HG03103 (cell line): ENCODE measurements around the gene ACOT13.
"Not testable (repeated sequence)": the region's sequence is repeated elsewhere in the genome, so short reads cannot be mapped to it uniquely, and the experiment has no call there.

Experiments used
- ATAC-seq: cut with Tn5 transposase; IDR thresholded peaks from one replicate; pipeline ENCODE4 v1.9.1; 2021; ENCODE audit warnings: low read depth; ENCODE audit not compliant: unreplicated experiment

Gene ACOT13

DNA sequence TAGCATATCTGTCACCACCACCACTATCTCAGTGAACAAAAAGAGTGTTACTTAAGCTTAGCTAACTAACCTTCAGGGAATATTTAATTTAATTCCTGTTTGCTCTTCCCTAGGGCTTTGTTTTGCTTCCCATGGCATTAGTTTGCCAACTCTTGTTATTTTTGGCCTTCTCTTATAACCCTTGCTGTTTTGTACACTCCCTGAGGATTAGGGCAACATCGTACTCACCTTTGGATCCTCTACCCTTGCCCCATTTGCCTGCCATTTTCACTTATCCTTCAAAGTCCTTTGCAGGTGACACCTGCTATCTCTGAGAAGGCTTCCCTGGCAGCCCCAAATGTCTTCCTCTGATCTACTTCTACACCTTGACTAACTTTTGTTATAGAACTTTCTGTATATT, 23.7 kb downstream of the ACOT13 start:
- ATAC-seq: no peak

DNA sequence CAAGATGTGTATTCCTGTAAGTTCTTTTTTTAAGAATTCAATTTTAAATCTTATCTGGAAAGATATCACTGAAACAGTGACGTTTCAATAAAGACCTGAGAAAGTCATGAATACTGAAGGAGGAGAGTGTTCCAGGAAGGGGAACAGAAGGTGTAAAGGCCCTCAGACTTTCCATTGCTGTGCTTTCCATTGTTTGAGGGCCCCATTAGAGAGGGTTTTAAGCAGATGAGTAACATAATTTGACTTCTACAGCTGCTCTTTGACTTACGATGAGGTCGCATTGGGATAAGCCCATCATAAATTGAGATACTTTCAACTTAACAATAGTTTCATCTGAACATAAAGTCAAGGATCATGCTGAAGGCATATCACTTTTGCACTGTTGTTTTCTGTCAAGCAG, 24.7 kb downstream of the ACOT13 start:
- ATAC-seq: no peak

DNA sequence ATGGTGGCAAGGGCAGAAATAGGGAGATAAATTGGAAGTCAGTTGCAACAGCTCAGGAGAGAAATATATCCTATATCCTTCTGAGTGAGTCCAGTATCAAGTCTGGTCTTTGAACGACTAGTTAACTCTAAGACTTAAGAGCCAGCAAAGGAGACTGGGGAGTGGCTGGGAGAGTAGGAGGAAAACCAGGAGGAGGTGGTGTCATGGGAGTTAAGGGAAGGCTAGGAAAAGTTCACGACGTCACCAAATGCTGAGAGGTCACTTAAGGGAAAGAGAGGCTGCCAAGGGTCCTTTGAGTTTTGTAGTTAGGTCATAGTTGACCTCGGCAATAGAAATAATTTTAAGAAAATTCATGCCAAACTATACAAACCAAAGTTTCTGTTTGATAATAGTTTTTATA, 25.1 kb downstream of the ACOT13 start:
- no peak for ATAC-seq

DNA sequence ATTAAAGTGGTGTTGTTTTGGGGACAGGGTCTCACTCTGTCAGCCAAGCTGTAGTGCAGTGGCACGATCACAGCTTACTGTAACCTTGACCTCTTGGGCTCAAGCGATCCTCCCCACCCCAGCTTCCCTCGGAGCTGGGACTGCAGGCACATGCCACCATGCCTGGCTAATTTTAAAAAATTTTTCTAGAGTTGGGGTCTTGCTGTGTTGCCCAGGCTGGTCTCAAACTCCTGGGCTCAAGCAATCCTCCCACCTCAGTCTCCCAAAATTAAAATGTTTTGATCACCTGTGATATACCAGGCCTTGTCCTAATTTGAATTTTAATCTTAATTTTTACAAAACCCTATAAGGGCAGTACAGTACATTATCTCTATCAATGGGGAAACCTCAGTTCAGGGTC, 25.5 kb downstream of the ACOT13 start:
- no peak for ATAC-seq

DNA sequence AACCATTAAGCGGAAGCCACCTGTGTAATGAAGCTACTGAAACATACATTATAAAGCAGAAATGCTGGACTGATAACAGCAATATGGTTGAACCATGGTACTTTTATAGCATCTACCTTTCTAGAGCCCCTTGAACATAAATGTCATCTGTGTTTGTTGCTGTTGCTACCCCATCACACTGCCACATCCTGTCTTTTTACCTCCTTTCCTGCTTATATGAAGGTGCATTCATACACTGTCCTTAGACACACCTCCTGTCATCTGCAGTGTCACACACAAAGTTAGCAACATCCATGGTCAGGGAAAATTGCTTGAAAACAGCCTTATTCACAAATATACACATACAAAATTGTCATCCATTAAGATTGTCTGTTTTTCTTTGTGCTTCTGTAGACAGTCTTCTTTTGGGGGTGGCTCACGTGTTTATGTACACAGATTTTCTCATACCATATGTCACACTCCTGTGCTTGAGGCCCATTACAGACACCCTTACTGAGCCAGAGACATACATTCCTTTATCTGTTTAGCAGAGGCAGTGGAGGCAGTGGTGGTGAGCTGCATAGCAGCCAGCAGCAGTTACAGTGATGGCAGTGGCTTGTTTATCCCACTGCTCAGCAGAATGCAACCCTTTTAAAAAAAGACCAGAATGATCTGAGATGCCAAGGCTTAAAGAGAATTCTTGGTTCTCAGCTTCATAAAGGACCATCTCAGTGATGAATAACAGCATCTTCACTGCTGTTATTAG, 26.1 kb downstream of the ACOT13 start:
- ATAC-seq: no peak

DNA sequence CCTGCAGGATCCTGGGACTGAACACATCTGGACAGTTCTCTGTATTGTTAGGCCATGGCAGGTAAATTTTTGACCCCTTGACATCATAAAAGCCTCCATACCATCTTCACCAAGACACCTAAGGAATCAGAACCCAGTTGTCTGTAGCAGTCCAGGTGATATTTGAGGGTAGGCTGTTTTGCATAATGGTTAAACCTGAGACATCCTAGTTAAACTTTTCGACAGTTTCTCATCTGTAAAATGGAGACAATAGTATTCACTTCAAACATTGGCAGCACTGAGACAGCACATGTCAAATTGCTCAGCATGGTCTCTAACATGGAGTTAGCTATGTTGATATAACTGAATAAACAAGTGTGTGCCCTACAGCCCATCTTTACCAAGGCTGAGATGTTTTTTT, 27.3 kb downstream of the ACOT13 start:
- ATAC-seq: no peak

DNA sequence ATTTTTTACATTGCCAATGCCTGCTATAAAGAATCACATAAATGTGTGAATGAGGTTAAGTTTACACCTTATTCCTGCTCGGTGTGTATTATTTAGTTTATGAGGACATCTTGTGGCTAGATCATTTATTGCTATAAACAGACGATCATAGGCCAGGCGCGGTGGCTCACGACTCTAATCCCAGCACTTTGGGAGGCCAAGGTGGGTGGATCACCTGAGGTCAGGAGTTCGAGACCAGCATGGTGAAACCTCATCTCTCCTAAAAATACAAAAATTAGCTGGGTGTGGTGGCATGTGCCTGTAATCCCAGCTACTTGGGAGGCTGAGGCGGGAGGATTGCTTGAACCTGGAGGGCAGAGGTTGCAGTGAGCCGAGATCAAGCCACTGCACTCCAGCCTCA, 28.8 kb downstream of the ACOT13 start:
- not testable (repeated sequence) for ATAC-seq

DNA sequence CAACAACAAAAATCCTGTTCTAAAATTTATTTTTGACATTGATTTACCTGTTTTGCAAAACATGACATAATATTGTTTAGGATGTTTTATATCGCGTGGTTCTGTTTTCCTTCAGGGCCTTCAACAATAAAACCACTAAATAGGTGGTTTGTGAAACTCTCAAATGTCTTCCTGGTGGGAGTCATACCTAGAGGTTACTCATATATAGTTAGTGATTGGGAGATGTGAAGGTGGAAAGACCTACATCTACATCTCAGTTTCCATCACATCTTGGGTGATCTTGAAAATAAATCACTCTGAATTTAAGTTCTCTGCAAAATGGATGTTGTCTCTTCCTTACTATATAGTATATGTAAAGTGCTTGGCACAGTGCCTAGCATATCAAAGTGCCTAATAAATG, 29.2 kb downstream of the ACOT13 start:
- ATAC-seq: no peak

DNA sequence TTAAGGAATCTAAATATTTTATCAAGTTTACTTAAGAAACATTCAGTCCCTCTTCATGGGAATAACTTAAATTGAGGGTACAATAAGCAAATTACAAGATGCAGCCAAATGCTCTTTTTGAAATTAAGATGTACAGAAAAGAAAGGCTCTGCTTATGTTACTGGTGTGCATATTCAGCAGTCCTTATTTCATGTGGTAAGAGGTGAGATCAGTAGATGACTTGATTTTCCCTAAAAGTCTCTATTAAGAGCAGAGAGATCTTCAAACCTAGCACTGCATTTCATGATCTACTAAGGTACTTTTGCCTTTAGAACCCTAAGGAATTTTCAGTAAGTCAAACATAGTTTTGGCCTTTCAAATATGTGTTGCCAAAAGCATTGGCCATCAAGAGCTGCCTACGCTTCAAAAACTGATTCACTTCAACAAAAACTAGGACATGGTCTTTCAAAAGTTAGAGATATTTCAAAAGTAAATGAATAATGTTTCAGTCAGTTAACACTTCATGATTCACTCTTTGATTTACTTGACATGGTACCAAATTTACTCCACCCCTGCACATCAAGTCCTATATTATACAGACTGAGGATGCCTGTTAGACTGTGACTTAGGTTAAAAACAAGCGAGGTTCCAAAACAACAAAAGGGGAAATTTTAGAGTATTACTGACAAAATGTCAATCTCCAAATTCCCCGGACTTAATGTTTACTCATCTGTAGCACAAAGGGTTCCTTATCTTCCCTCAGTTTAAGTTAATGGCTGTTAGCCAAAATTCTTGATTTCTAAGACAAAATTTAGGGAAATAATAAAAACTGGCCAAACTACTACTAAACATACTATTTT, 32.9 kb downstream of the ACOT13 start:
- no peak for ATAC-seq

DNA sequence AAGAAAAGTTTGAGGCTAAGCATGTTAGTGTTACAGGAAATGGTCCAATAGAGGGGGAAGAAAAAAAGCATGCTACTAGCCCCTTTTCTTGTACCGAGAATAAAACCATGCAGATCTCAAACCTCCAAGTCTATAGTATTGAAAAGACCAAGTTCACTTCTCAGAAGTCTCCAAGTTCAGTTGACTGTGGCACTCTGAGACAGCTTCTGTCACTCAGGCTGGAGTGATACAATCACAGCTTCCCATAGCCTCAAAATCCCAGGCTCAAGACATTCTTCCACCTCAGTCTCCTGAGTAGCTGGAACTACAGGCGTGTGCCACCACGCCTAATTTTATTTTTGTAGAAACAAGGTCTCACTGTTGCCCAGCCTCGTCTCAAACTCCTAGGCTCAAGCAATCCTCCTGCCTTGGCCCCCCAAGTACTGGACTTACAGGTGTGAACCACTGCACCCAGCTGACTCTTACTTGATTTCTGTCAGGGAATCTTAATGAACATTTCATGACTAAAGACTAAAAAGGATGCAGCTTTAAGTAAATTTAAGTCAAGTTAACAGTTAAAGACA, 35.9 kb downstream of the ACOT13 start:
- ATAC-seq: no peak

DNA sequence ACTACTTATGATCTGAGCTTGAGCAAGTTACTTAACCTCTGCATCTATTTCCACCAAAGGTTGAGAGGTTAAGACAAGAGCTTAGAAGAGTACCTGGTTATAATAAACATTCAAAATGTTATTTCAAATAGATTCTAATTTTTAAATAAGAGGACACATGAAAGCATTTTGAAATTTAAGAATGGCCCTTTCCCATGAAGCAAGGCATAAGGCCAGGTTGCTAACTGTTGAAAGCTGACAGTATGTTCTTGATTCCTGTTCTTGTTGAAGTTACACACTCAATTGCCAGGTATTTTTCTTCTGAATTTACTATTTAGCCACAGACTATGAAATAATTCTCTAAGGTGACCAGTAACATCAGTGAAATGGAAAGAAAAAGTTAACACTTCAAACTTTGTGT, 37.6 kb downstream of the ACOT13 start:
- no peak for ATAC-seq

DNA sequence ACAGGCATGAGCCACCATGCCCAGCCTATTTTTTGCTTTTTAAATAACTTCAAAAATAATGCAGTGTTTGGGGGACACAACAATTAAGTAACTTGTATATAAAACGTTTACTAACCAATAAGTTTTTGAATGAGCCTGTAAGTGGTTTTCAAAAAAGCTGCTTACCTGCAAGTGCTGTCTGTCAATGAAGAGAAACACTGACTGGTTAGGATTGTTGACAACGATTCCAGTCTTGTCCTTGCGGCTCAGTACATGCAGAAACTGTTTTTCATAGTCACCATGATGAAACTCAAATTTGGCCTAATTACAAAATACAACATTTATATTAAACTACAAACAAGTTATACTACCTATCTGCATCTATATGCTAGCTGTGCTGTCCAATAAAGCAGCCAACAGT, 41.7 kb downstream of the ACOT13 start:
- ATAC-seq: no peak

DNA sequence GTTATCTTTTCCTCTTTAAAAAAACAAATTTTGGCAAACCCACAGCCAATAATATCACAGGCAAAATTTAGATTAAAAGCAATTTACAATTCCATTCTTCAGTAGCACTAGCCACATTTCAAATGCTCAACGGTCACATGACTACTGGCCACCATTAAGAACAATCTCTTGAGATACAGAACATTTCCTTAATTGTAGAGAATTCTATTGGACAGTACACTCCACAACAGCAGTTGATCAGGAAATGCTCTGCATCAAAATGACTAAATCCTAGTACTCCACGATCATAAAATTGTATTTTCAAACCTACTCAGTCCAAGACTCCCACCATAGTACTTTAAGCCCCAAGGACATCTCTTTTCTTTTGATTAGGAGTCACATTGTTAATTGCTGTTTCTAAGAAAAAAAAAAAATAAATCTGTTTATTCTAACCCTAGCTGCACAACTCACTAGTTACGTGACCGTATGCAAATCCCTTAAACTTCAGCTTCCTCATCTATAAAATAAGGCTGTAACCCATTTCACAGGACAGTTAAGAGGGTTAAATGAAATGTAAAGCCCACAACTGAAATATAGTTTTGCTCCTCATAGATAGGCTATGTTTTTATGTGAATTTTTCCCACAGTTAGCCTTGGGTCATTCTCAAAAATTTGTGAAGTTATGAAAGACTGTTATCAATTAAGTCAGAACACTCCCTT, 42.3 kb downstream of the ACOT13 start:
- no peak for ATAC-seq

DNA sequence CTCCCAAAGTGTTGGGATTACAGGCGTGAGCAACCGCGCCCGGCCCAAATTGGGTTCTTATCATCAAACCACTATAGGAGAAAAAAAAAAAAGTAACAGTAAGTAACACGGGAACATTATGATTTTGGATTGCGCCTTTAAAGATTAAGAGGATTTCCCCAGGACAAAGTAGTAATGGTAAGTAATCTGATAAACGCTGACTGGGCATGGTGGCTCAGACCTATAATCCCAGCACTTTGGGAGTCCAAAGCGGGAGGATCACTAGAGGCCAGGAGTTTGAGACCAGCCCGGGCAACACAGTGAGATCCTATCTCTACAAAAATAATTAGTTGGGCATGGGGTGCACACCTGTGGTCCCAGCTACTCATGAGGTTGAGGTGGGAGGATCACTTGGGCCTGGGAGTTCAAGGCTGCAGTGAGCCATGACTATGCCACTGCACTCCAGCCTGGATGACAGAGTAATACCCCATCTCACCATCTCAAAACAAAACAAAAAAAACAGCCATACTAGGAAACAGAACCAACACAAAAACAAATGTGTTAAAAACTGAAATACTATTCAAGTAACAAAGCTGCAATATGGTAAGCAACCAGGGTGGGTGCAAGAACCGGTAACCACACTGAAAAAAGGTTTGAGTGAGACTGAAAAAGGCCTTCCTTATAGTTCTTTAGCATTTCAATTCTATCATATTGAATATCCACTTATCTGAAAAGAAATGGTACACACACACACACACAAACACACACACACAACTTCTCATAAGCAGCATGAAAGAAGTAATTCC, 43.8 kb downstream of the ACOT13 start:
- ATAC-seq: no peak

DNA sequence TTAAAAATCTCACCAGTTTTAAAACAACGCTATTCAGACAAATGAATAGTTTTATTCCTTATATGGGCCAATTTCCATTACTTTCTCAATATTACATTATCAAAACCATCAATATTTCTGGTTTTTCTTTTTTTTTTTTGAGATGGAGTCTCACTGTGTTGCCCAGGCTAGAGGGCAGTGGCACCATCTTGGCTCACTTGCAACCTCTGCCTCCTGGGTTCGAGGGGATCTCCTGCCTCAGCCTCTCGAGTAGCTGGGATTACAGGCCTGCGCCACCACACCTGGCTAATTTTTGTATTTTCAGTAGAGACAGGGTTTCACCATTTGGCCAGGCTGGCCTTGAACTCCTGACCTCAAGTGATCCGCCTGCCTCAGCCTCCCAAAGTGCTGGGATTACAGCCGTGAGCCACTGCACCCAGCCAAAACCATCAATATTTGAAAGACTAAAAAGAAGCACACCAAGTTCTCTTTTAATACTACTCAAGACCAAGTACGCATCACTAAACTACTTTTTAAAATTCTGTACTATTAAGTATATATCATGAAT, 49.8 kb downstream of the ACOT13 start:
- not testable (repeated sequence) for ATAC-seq

DNA sequence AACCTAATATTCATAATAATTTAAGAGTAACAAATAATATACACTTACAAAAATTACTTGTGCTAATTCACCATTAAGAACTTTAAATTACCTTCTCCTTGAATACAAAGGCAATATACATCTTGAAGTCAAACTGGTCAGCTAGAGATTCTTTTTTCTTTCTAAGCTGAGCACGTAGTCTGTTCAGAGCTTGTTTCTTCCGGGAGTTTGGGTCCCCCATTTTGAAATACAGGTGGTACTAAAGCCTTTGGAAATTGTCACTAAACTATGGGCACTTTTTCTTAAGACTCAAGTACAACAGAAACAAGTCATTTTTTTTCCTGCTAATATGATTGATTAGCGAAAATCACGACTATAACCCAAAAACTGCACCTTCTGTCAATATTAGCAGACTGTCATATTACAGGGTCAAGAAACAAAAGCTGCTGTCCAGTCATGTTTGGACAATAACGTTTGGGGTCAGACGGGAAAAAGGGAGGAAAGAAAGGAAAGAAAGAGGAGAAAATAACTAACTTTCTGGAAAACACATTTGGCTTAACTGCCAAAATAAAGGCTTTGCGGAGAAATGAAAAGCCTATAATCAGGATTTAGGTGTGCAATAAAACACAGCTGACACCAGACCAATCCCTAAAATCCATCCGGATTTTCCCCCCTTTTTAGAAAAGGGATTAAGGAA, 51.7 kb downstream of the ACOT13 start:
- ATAC-seq: no peak

DNA sequence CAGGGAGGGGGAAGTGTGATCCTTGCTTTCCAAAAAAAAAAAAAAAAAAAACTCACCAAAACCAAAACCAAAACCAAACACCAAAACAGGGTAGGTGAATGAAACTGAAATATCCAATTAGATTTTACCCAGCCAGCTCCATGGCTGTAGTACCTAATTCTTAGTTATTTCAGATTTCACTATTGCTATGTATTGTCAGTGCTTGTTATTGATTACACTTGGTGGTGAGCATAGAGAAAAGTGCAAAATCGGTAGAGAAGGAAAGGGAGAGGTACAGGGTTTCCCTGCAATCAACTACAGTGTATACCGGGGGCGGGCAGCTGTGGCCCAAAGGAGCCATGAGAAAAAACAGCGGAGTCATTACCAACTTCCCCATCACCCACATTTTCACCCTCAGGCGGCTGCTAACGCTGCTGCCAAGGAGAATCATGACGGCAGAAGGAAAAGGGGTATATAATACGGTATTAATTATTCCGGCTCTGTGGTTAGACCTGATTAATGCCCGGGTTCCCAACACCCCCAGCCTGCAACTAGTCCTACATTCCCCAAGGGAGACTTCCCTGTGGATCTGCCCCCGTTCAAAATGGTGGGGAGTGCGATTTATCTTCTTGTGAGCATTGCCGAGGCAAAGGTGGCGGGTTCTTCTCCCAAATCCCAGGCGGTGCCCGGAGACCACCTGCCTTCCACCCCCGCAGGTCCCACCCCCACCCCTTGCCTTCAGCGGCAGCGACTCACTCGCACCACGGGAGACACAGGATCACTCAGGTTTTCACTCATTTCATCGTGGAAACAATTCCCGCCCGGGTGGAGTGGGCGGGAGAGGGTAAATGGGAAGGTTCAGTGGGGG, 52.5 kb downstream of the ACOT13 start, which contains the start of gene C6orf62:
Gene C6orf62 (minus strand): TSS at position 30 of the 847 bp plus-strand sequence. CDS start 486 bp downstream, outside the sequence.
- ATAC-seq: no peak

DNA sequence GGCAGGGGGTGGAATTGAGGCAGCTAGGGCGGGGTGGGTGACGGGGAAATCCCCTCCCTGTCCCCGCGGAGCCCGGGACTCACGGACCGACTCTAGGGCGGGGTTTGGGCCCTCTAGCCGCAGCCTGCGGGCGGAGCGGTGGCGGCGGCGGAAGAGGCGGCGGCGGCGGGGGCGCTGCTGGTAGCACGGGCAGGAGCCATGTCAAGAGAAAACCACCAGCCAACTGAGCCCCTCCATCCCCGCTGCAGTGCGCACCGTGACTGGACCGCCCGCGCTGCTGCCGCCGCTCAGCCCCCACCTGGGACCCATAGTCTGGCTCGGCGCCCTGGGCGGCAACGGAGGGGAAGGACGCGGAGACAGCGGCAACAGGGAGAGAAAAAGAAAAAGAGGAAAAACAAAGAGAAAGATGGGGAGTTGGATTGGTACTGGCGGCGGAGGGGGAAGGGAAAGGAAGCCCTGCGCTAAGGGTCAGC, 53.3 kb downstream of the ACOT13 start:
- no peak for ATAC-seq
